Hematopoietic multipotent progenitor cell treated with erythropoietin and hydrocortisone succinate and interleukin-3 and kit ligand, for 4 days (in vitro differentiated cells): Measurements from ENCODE around the gene SH3GL2.
A peak's percentile ranks its signal among the peaks of the same experiment; 100 is the strongest.

Experiments
- DNase-seq: peaks from one replicate; pipeline ENCODE4 v3.0.0-alpha.2; 2015

SH3GL2 gene

GRCh38 chr9:17578911-17579793 lies at the start of gene SH3GL2:
Gene SH3GL2 (plus strand): TSS chr9:17579066.
- peak; percentile 52 for DNase-seq

- DNase-seq, result peak; percentile 80
Observed at GRCh38 chr9:17531642-17532254, 47.1 kb upstream of the SH3GL2 start.

GRCh38 chr9:17532461-17532860 lies 46.4 kb upstream of the SH3GL2 start:
- DNase-seq, result no peak

DNA sequence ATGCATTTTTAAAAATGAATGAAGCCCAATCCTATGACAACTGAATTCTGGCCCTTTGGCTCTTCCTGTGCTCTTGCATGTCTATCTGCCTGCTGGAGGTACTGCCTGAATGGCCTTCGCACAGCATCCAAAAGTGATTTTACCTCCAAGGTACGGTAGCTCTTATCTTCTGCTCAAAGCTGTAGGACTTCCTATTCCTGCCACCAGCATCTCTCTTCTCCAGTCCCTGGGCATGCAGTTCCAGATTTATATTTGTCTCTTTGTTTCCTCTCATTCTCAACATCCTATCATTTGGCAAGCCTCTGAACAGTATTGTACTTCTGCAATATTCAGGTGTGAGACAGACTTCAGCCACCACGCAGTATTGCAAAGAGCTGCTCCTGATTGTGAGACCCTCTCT lies 43.7 kb upstream of the SH3GL2 start:
- no peak for DNase-seq

- no peak for DNase-seq
Observed at GRCh38 chr9:17536027-17536426, 42.8 kb upstream of the SH3GL2 start.

DNA sequence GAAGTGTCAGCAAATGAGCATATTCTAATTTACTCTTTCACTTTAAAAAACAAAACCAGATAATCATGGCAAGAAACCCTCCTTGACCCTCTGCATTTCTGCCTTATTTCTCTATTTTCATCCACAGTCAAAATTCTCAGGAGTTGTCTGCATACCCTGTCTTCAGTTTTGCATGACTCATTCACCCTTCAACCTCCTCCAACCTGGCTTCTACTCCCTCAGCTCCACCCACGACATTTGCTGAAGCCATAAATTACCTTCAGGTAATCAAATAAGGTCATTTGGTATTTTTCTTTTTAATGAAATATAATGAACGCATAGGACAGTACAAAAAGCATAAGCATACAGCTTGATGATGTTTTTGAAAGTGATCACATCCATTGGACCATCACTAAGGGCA lies 27.8 kb upstream of the SH3GL2 start:
- DNase-seq, result no peak

- no peak for DNase-seq
Observed at GRCh38 chr9:17555362-17556054, 23.4 kb upstream of the SH3GL2 start.

DNA sequence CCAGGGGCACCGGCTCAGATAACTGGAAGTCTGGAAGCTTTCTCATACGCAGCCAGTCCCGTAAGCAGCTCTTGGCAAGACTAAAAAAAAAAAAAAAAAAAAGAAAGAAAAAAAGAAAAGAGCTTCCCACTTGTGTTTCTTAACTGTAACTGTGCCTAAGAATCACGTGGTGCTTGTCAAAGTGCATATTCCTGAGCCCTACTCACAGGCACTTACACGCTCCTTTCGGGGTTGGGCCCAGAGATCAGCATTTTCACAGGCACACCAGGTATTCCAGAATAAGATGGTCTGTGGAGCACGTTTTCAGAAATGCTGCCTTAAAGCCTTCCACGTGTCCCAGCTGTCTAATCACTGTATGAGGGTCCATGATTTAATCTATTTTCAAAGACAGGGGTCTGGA lies 22.6 kb upstream of the SH3GL2 start:
- no peak for DNase-seq

GRCh38 chr9:17556935-17557334 lies 21.9 kb upstream of the SH3GL2 start:
- DNase-seq, result no peak

DNA sequence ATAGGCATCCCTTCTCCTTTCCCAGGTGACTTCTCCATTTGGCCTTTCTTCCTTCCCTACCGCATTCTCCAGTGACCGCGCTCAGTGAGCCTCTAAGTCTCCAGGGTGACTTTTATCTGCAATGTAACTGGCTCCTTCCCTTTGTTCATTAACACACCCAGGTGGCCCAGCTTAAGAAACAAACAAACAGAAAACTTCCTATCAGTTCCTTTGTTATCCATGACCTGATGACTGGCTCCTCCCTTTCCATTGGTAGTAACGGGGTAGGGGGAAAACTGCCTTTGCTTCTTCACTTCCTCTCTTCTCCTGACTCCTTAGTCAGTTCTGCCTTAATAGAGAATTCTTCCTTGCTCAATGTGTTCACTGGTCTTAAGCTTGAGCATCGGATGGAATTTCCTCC lies 7.0 kb upstream of the SH3GL2 start:
- no peak for DNase-seq

DNA sequence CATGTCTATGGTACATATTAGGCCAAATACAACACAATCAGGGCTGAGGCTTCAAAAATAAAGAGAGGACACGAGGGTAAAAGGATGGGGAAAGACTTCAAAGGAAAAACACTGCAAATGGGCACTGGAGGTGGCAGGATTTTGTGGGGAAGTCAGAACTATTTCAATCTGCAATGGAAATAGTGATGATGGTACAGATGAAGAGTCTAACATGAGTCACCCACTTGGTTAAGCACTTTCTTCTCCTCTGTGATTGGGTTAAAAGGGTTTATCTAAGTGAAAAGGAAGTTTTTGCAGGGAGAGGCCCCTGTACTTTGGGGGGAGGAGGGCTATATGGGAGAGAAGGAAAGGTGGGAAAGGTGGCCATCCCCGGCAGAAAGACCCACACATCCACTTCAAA lies 4.5 kb upstream of the SH3GL2 start:
- DNase-seq, result no peak

GRCh38 chr9:17578577-17578910 lies 322 bp upstream of the SH3GL2 start:
- no peak for DNase-seq

DNA sequence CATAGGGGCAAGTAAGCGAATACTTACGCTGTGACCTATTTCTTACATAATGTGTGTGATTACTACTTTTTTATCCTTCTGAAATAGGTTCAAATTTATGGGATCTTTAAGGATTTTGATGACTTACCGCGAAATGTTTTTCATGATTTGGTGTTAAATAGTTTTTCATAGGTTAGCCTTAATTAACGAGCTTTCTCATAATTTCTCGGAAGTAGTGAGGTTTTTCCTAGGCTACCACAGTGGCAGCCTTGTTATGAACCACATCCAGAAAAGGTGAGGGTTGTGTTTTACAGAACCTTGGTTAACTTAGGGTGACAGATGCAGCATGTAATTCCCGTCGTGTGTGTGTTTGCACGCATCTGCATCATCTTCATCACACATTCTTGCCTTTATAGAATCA lies 1.3 kb downstream of the SH3GL2 start:
- no peak for DNase-seq

DNA sequence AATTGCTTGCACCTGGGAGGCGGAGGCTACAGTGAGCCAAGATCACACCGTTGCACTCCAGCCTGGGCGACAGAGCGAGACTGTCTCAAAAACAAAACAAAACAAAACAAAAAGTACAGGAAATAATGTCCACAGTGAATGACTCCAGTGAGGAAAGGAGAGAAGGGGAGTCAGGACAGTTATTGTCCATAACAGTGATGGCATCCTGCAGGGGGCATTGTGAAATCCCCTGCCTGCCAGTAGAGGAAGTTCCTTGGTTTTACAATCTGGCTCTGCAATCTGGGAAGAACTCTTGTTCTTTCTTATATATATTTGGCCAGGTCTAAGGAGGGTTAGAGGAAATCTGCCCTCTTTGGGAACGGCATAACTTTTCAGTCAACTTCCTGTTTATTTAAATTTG lies 8.2 kb downstream of the SH3GL2 start:
- DNase-seq, result no peak

GRCh38 chr9:17588395-17588794 lies 9.5 kb downstream of the SH3GL2 start:
- DNase-seq, result no peak

DNA sequence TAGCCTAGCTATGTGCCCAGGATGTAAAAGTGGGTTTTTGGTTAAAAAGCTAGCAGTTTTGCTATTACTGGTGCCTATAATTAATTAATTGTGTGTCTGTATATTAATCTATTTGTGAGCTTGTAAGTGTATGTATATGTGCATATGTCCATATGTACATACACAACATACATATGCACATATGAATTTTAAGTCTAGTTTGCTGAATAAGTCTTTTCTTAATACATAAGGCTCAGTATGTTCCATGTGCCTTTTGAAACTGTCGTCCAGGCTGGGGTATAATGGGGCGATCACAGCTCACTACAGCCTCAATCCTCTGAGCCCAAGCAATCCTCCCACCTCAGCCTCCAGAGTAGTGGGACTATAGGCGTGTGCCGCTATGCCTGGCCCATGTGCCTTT lies 10.1 kb downstream of the SH3GL2 start:
- DNase-seq, result no peak

GRCh38 chr9:17589771-17590170 lies 10.9 kb downstream of the SH3GL2 start:
- DNase-seq, result no peak

DNA sequence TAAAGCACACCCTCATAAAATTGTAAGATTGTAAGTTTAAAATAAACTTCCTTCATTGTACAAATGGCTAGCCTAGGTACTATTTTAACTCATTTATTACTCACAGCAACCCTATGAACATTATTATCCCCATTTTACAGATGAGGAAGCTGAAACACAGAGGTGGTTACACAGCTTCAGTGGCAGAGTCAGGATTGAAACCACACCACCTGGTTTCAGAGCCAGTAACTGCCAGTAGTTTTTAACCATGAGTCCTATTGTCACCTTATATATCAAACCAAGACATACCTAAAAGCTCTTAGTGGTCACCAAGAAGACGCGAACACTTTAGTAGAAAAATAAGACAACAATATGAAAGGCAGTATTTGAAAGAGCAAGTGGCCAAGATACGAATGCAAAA lies 16.1 kb downstream of the SH3GL2 start:
- no peak for DNase-seq

DNA sequence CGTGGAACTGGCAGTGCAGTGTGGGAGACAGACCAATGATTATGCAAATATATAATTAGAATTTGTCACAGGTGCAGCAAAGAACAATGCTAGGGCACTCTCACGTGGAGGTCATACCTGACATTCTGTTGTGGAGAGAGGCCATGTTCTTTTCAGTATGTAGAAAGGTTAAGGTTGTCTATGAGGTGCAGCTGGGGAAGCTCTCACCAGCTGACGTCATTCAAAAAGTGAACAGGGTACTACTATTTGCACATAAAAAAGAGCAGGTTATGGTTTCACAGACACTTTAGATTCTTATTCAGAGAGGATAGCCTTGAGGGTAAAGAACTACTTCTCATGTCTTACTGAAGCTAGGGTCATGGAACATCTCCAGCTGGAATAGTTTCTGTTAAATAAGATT lies 19.1 kb downstream of the SH3GL2 start:
- DNase-seq, result no peak

GRCh38 chr9:17600962-17601593 lies 22.2 kb downstream of the SH3GL2 start:
- DNase-seq, result no peak

DNA sequence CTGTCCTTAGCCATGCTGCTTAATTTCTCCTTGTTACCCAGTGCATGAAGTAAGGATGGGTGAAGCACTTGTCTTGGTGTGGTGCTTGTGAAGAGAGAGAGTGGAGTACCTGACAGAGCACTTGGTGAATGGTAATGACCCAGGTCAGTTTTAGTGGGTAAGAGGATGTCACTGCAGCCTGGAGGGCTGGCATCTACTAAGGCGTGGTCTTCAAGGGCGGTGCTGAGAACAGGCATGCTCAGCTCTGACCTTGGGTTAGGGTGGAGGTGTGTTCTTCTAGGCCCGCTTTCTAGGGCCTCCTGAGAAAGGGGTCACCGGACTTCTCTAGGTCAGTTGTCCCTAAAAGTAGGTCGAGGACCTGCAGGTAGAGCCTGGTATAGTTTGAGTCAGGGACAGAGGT lies 25.7 kb downstream of the SH3GL2 start:
- no peak for DNase-seq

GRCh38 chr9:17609312-17610005 lies 30.6 kb downstream of the SH3GL2 start:
- DNase-seq, result no peak

GRCh38 chr9:17611342-17611741 lies 32.5 kb downstream of the SH3GL2 start:
- no peak for DNase-seq
